SHP77 treated with DMSO at 0.1 percent for 48 hours (cell line): ENCODE data around the gene ZNF878.

Experiments
- DNase-seq: peaks from one replicate; lab custom pipeline; 2025; lab: John Stamatoyannopoulos, UW

ZNF878 gene

GRCh38 chr19:12034620-12035019 is 18.1 kb downstream of the ZNF878 start:
- DNase-seq, result no peak

- DNase-seq, result no peak
Observed at GRCh38 chr19:12034198-12034597, 18.6 kb downstream of the ZNF878 start.

GRCh38 chr19:12015753-12016116 is 37.0 kb downstream of the ZNF878 start:
- DNase-seq, result no peak

DNA sequence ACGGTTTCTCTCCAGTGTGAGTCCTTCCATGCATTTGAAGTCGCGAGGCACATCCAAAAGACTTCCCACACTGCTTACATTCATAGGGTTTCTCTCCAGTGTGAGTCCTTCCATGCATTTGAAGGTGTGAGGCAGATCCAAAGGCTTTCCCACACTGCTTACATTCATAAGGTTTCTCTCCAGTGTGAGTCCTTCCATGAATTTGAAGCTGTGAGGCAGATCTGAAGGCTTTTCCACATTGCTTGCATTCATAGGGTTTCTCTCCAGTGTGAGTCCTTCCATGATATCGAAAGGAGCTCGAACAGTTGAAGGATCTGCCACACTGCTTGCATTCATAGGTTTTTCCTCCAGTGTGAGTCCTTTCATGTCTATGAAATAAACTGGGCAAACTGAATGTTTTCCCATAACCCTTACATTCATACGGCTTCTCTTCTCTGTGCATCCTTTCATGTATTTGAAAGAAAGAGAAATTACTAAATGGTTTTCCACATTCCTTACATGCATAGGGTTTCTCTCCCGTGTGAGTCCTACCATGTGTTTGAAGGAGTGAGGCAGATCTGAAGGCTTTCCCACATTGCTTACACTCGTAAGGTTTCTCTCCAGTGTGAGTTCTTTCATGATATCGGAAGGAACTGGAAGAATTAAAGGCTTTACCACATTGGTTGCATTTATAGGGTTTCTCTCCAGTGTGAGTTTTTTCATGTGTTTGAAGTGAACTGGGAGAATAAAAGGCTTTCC is 37.6 kb downstream of the ZNF878 start:
- DNase-seq, result no peak

- no peak for DNase-seq
Observed at GRCh38 chr19:12000152-12000981, 52.4 kb downstream of the ZNF878 start.

GRCh38 chr19:11995174-11995573 is 57.6 kb downstream of the ZNF878 start:
- no peak for DNase-seq
